Stromal cell of bone marrow (primary cell): ENCODE results near the gene NOCT.
"Not testable (repeated sequence)": the region's sequence is repeated elsewhere in the genome, so short reads cannot be mapped to it uniquely, and the experiment has no call there.

Experiments used
- DNase-seq: peaks from one replicate; pipeline ENCODE4 v3.0.0-alpha.2; 2012; ENCODE audit warnings: low read depth

The NOCT gene

GRCh38 chr4:139009702-139010101, 5.9 kb upstream of the NOCT start:
- DNase-seq, result no peak

- no peak for DNase-seq
Observed at GRCh38 chr4:139011225-139011950, 4.2 kb upstream of the NOCT start.

- DNase-seq, result peak; percentile 82
Observed at GRCh38 chr4:139014371-139015268, 961 bp upstream of the NOCT start.

- no peak for DNase-seq
Observed at GRCh38 chr4:139015948-139016471, 429 bp downstream of the NOCT start.

GRCh38 chr4:139017861-139018260, 2.3 kb downstream of the NOCT start:
- DNase-seq, result no peak

GRCh38 chr4:139018501-139018900, 2.9 kb downstream of the NOCT start:
- no peak for DNase-seq

GRCh38 chr4:139018971-139019758, 3.6 kb downstream of the NOCT start:
- DNase-seq, result no peak

- DNase-seq, result no peak
Observed at GRCh38 chr4:139020384-139020783, 4.8 kb downstream of the NOCT start.

GRCh38 chr4:139021071-139021470, 5.5 kb downstream of the NOCT start:
- DNase-seq, result not testable (repeated sequence)

- DNase-seq, result no peak
Observed at GRCh38 chr4:139022835-139023234, 7.3 kb downstream of the NOCT start.

GRCh38 chr4:139024686-139025085, 9.1 kb downstream of the NOCT start:
- no peak for DNase-seq

GRCh38 chr4:139025841-139026240, 10.3 kb downstream of the NOCT start:
- no peak for DNase-seq

- no peak for DNase-seq
Observed at GRCh38 chr4:139027776-139028175, 12.2 kb downstream of the NOCT start.

GRCh38 chr4:139028191-139028661, 12.6 kb downstream of the NOCT start:
- no peak for DNase-seq

- not testable (repeated sequence) for DNase-seq
Observed at GRCh38 chr4:139029866-139030363, 14.3 kb downstream of the NOCT start.

GRCh38 chr4:139030614-139031235, 15.1 kb downstream of the NOCT start:
- peak; percentile 66 for DNase-seq

- no peak for DNase-seq
Observed at GRCh38 chr4:139035650-139036049, 20.1 kb downstream of the NOCT start.

- no peak for DNase-seq
Observed at GRCh38 chr4:139036885-139037284, 21.3 kb downstream of the NOCT start.

GRCh38 chr4:139038874-139039443, 23.4 kb downstream of the NOCT start:
- no peak for DNase-seq

GRCh38 chr4:139042981-139043460, 27.4 kb downstream of the NOCT start:
- no peak for DNase-seq

GRCh38 chr4:139044291-139044690, 28.7 kb downstream of the NOCT start:
- no peak for DNase-seq
